ENCODE data around the gene SSC5D.
"Not testable (repeated sequence)": the region's sequence is repeated elsewhere in the genome, so short reads cannot be mapped to it uniquely, and the experiment has no call there.

The SSC5D gene

GRCh38 chr19:55486971-55487923, 989 bp upstream of the SSC5D start:
- DNase-seq (ENCODE audit: low spot score): no peak

GRCh38 chr19:55488986-55489710, 912 bp downstream of the SSC5D start:
- DNase-seq (ENCODE audit: low spot score): no peak

- no peak for DNase-seq (ENCODE audit: low spot score)
Measured at GRCh38 chr19:55489711-55490477, 1.7 kb downstream of the SSC5D start.

- no peak for DNase-seq (ENCODE audit: low spot score)
Measured at GRCh38 chr19:55490478-55491432, 2.5 kb downstream of the SSC5D start.

- DNase-seq (ENCODE audit: low spot score): no peak
Measured at GRCh38 chr19:55491546-55492360, 3.5 kb downstream of the SSC5D start.

GRCh38 chr19:55492362-55492944, 4.2 kb downstream of the SSC5D start:
- no peak for DNase-seq (ENCODE audit: low spot score)

GRCh38 chr19:55493052-55493644, 4.9 kb downstream of the SSC5D start:
- no peak for DNase-seq (ENCODE audit: low spot score)

GRCh38 chr19:55493645-55494171, 5.5 kb downstream of the SSC5D start:
- no peak for DNase-seq (ENCODE audit: low spot score)

GRCh38 chr19:55494172-55494761, 6.0 kb downstream of the SSC5D start:
- DNase-seq (ENCODE audit: low spot score): no peak

GRCh38 chr19:55495646-55496349, 7.6 kb downstream of the SSC5D start:
- DNase-seq (ENCODE audit: low spot score): no peak

- not testable (repeated sequence) for DNase-seq (ENCODE audit: low spot score)
Measured at GRCh38 chr19:55496820-55497219, 8.6 kb downstream of the SSC5D start.

GRCh38 chr19:55497763-55498162, 9.5 kb downstream of the SSC5D start:
- DNase-seq (ENCODE audit: low spot score): no peak

GRCh38 chr19:55498246-55498840, 10.1 kb downstream of the SSC5D start:
- DNase-seq (ENCODE audit: low spot score): no peak

- DNase-seq (ENCODE audit: low spot score): no peak
Measured at GRCh38 chr19:55500368-55500952, 12.2 kb downstream of the SSC5D start.

GRCh38 chr19:55502197-55502952, 14.1 kb downstream of the SSC5D start:
- no peak for DNase-seq (ENCODE audit: low spot score)

- DNase-seq (ENCODE audit: low spot score): no peak
Measured at GRCh38 chr19:55503157-55503501, 14.9 kb downstream of the SSC5D start.

Data from CD4-positive, alpha-beta T cell treated with Interleukin-15 for 4 hours (primary cell).